Keratinocyte (primary cell): ENCODE data around the gene RCE1.

ENCODE experiments used
- EZH2 ChIP-seq: IDR thresholded peaks from one replicate; pipeline ENCODE4 v1.6.1; 2012; ENCODE audit warnings: inconsistent platforms, mild to moderate bottlenecking, low read length, moderate library complexity
- TF ChIP-seq, protein P1 (sequence below), 3 experiments: IDR thresholded peaks in 1 of 3; conservative IDR thresholded peaks in 1 of 3; optimal IDR thresholded peaks in 1 of 3; 2 replicates in 2 of 3; 3 replicates in 1 of 3; pipeline versions ENCODE3 to v1.5.1; 2011; ENCODE audit warnings: low read length in 3 of 3, mild to moderate bottlenecking in 3 of 3, moderate library complexity in 2 of 3, control low read depth in 1 of 3, inconsistent platforms in 1 of 3; ENCODE audit not compliant: insufficient read depth in 2 of 3; ENCODE audit errors: extremely low read depth in 1 of 3

DNA sequence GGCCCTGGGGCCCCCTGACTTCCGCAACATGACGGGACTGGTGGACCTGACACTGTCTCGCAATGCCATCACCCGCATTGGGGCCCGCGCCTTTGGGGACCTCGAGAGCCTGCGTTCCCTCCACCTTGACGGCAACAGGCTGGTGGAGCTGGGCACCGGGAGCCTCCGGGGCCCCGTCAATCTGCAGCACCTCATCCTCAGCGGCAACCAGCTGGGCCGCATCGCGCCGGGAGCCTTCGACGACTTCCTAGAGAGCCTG lies 14.6 kb downstream of the RCE1 start:
- TF ChIP-seq, protein P1, sequence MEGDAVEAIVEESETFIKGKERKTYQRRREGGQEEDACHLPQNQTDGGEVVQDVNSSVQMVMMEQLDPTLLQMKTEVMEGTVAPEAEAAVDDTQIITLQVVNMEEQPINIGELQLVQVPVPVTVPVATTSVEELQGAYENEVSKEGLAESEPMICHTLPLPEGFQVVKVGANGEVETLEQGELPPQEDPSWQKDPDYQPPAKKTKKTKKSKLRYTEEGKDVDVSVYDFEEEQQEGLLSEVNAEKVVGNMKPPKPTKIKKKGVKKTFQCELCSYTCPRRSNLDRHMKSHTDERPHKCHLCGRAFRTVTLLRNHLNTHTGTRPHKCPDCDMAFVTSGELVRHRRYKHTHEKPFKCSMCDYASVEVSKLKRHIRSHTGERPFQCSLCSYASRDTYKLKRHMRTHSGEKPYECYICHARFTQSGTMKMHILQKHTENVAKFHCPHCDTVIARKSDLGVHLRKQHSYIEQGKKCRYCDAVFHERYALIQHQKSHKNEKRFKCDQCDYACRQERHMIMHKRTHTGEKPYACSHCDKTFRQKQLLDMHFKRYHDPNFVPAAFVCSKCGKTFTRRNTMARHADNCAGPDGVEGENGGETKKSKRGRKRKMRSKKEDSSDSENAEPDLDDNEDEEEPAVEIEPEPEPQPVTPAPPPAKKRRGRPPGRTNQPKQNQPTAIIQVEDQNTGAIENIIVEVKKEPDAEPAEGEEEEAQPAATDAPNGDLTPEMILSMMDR (optimal IDR thresholded peaks at IDR 0.05 in 1 of 3, IDR thresholded peaks at IDR 0.05 in 1 of 3, conservative IDR thresholded peaks at IDR 0.05 in 1 of 3; ENCODE audit: extremely low read depth in 1 of 3, insufficient read depth in 2 of 3, low read length in 3 of 3) = no peak
- TF ChIP-seq EZH2 = no peak
